ENCODE data around the gene BLOC1S3. TPM values are rescaled to one million over a fixed set of nuclear protein-coding genes. Genes with fewer than 3 reads are reported as not detected.

BLOC1S3 gene
- total and polyA plus RNA-seq, 4 donors: 4.2 to 17.3 (median 8.1) TPM

GRCh38 chr19:45170146-45171106, 8.2 kb upstream of the BLOC1S3 start:
- Histone ChIP-seq H3K27me3 (ENCODE audit: control insufficient read depth in 3 of 3, insufficient read depth in 3 of 3, low read length in 2 of 3) (no peaks in the 10 kb centered on the region), H3K4me3 (no peak overlapping the region), H3K4me1 (ENCODE audit: control insufficient read depth in 5 of 5, insufficient read depth in 5 of 5, low read length in 5 of 5) (peaks cover 0 to 8% (median 0%) of the 10 kb centered on the region in 5 donors), H3K27ac (ENCODE audit: low read depth in 1 of 2, low read length in 1 of 2) (peak overlapping the region in 1 of 2 donors; percentile 1), H3K9me3 (ENCODE audit: control insufficient read depth in 4 of 4, insufficient read depth in 3 of 4, low read length in 3 of 4) (no peaks in the 10 kb centered on the region), H3K36me3 (ENCODE audit: control insufficient read depth in 4 of 4, insufficient read depth in 4 of 4, low read length in 4 of 4) (no peaks in the 10 kb centered on the region), H3K9ac (ENCODE audit: insufficient read depth in 1 of 2, low read length in 2 of 2) (no peak overlapping the region)
- ATAC-seq (ENCODE audit: insufficient read depth, low FRiP score): no peak
- DNase-seq: no peak
- TF ChIP-seq, protein P1, sequence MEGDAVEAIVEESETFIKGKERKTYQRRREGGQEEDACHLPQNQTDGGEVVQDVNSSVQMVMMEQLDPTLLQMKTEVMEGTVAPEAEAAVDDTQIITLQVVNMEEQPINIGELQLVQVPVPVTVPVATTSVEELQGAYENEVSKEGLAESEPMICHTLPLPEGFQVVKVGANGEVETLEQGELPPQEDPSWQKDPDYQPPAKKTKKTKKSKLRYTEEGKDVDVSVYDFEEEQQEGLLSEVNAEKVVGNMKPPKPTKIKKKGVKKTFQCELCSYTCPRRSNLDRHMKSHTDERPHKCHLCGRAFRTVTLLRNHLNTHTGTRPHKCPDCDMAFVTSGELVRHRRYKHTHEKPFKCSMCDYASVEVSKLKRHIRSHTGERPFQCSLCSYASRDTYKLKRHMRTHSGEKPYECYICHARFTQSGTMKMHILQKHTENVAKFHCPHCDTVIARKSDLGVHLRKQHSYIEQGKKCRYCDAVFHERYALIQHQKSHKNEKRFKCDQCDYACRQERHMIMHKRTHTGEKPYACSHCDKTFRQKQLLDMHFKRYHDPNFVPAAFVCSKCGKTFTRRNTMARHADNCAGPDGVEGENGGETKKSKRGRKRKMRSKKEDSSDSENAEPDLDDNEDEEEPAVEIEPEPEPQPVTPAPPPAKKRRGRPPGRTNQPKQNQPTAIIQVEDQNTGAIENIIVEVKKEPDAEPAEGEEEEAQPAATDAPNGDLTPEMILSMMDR (IDR thresholded peaks at IDR 0.05; ENCODE audit: control extremely low read depth, extremely low read depth): no peak
- WGBS, 2 donors: 81 to 86% methylated on average over 21 of the region's 21 CpGs

DNA sequence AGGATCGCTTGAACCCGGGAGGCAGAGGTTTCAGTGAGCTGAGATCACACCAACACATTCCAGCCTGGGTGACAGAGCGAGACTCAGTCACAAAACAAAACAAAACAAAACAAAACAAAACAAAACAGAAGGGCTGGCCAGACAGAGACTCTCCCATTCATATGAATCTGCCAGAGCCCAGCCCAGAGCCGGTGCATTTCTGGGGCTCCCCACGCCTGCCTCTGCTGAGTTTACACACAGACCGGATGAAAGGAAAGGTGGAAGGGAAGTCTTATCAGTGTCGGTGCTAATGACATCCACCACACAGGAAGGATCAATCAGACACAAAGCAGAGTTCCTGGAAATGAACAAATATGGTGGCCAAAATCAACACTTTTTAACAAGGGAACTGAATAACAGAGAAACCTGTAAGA, 7.4 kb upstream of the BLOC1S3 start:
- H3K36me3 ChIP-seq (ENCODE audit: control insufficient read depth in 4 of 4, insufficient read depth in 4 of 4, low read length in 4 of 4): no peaks in the 10 kb centered on the region
- H3K4me1 ChIP-seq (ENCODE audit: control insufficient read depth in 5 of 5, insufficient read depth in 5 of 5, low read length in 5 of 5): peaks cover 0 to 8% (median 0%) of the 10 kb centered on the region in 5 donors
- TF ChIP-seq, protein P1 (IDR thresholded peaks at IDR 0.05; ENCODE audit: control extremely low read depth, extremely low read depth): no peak
- 33 to 35% methylated on average over 7 of the region's 7 CpGs for WGBS, 2 donors
- H3K9me3 ChIP-seq (ENCODE audit: control insufficient read depth in 4 of 4, insufficient read depth in 3 of 4, low read length in 3 of 4): no peaks in the 10 kb centered on the region
- no peak overlapping the region for H3K4me3 ChIP-seq
- H3K27ac ChIP-seq (ENCODE audit: low read depth in 1 of 2, low read length in 1 of 2): peak overlapping the region in 1 of 2 donors; percentile 45
- ATAC-seq (ENCODE audit: insufficient read depth, low FRiP score) (no peak), DNase-seq (peak in 1 of 3 donors; percentile 32)
- no peaks in the 10 kb centered on the region for H3K27me3 ChIP-seq (ENCODE audit: control insufficient read depth in 3 of 3, insufficient read depth in 3 of 3, low read length in 2 of 3)
- H3K9ac ChIP-seq (ENCODE audit: insufficient read depth in 1 of 2, low read length in 2 of 2): no peak overlapping the region

GRCh38 chr19:45172173-45172572, 6.4 kb upstream of the BLOC1S3 start:
- no peak overlapping the region for H3K27ac ChIP-seq (ENCODE audit: low read depth in 1 of 2, low read length in 1 of 2)
- ATAC-seq (ENCODE audit: insufficient read depth, low FRiP score): no peak

More at GRCh38 chr19:45172173-45172572, 6.4 kb upstream of the BLOC1S3 start:
- 62 to 68% methylated on average over 4 of the region's 4 CpGs for WGBS, 2 donors
- DNase-seq: no peak
- Histone ChIP-seq H3K4me1 (ENCODE audit: control insufficient read depth in 5 of 5, insufficient read depth in 5 of 5, low read length in 5 of 5) (peaks cover 0 to 10% (median 0%) of the 10 kb centered on the region in 5 donors), H3K27me3 (ENCODE audit: control insufficient read depth in 3 of 3, insufficient read depth in 3 of 3, low read length in 2 of 3) (no peaks in the 10 kb centered on the region), H3K4me3 (no peak overlapping the region), H3K9ac (ENCODE audit: insufficient read depth in 1 of 2, low read length in 2 of 2) (no peak overlapping the region), H3K9me3 (ENCODE audit: control insufficient read depth in 4 of 4, insufficient read depth in 3 of 4, low read length in 3 of 4) (no peaks in the 10 kb centered on the region), H3K36me3 (ENCODE audit: control insufficient read depth in 4 of 4, insufficient read depth in 4 of 4, low read length in 4 of 4) (no peaks in the 10 kb centered on the region)
- TF ChIP-seq, protein P1 (IDR thresholded peaks at IDR 0.05; ENCODE audit: control extremely low read depth, extremely low read depth): no peak
